Stimulated activated naive CD4-positive, alpha-beta T cell treated with Interleukin-2 at 50 U/mL for 16 hours (primary cell): ENCODE measurements around the gene CCNA2.
A peak's percentile ranks its signal among the peaks of the same experiment; 100 is the strongest.

ENCODE experiments used
- DNase-seq: peaks from one replicate; lab custom pipeline; 2025; lab: John Stamatoyannopoulos, UW

Gene CCNA2

GRCh38 chr4:121801715-121802075, 22.0 kb downstream of the CCNA2 start:
- DNase-seq = no peak

DNA sequence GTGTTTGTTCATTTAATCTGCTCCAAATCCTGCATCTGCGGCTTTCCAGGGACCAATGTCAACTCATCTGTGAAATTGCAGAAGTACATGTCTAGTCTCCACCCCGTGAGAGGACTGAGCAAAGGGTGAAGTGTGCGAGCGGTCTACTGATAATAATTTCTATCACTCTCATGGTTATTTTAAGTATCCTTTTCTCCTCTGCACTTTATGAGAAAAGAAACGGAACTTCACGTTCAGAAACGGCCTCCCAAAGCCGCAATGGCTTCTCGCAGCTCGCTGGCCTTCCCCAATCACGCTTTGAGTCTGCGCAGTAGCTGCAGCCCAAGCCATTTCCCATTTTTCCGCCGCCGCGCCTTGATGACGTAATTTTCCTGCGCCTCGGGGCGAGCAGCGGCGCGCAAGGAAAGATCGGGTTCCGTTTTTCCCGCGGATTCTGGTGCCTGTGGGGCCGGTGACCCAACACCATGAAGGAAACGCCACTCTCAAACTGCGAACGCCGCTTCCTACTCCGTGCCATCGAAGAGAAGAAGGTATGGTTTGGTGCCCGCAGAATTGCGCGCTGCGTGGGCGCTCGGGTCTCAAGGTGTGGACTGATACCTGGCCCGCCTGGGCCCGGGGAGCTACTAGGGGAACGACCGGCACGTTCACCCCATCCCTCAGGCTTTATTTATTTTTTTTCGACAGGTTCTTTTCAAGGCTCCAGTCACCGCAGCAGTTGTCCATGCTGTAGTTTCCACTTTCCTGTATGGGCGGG, 22.5 kb downstream of the CCNA2 start, which contains the start of gene EXOSC9:
Gene EXOSC9 (plus strand): TSS at position 363 of the 754 bp plus-strand sequence. CDS start 102 bp downstream, at position 465.
- DNase-seq = peak; percentile 92

DNA sequence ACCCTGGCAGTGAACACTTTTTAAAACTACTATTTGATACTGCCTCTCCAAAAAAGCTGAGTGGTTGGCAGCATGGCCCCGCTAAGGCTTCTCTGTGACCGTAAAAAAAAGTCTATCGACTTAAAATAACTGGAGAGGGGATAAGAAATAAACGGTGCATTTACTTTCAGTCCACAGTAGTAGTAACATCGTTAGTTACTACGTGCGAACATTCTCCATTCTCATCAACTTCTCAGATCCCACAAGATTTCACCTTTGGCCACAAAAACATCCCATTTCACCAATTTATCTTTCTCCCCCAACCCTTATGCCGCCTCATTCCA, 23.1 kb downstream of the CCNA2 start:
- DNase-seq = no peak

- DNase-seq = no peak
Measured at GRCh38 chr4:121799867-121800501, 23.7 kb downstream of the CCNA2 start.

DNA sequence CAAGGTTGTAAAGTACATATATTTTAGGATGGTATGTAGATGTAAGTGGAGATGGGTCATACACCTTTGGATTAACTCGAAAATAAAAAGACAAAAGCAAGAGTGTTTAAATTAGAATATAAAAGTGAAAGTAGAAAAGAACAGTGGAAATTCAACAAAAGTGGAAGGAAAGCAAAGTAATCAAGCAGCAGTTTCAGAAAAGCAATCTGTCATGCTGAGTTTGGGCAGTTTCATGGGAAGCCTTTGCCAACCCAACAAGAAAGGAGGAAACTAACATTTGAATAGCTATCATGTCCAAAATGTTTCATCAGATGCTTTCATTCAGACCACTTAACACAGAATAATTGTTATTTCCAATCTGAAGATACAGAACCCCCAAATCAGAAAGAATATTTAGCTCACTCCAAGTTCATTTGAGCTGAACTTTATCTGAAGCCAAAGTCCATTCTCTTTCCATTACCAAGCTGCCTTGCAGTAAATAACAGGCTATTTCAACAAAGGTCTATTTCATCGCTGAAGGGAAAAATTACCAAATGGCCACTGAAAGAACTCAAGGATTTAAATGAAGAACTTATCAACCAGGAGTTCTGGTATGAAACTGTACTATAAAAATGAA, 24.4 kb downstream of the CCNA2 start:
- DNase-seq = no peak

DNA sequence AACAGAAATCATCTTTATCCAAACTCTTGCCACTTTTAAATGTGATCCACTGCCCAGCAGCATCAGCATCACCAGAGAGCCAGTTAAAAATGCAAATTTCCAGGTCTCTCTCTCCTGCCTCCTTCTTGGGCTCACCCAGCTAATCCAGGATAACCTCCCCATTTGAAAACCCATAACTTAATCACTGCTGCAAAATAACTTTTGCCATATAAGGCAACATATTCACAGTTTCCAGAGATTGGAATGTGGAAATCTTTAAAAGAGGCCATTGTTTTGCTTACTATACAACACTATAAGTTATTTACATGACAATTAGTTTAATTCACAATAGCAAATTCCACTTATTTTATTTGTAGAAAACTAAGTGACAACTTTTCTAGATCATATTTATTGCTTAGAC, 27.4 kb downstream of the CCNA2 start:
- no peak for DNase-seq

GRCh38 chr4:121794505-121795188, 29.0 kb downstream of the CCNA2 start:
- no peak for DNase-seq

DNA sequence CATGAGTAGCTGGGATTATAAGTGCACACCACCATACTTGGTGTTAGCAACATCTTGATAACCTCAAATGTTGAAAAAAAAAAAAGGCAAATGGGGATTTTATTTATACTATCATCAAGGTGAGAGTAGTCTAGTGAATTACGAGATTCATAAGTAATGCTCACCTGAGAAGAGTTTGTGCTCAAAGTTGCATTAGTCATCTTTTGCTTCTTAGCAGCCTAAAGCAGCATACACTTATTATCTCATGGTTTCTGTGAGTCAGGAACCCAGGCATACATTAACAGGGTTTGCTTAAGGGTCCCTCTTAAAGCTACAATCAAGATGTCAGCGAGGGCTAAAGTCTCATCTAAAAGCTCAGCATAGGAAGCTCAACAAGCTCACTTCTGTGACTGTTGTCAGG, 30.7 kb downstream of the CCNA2 start:
- DNase-seq = no peak

DNA sequence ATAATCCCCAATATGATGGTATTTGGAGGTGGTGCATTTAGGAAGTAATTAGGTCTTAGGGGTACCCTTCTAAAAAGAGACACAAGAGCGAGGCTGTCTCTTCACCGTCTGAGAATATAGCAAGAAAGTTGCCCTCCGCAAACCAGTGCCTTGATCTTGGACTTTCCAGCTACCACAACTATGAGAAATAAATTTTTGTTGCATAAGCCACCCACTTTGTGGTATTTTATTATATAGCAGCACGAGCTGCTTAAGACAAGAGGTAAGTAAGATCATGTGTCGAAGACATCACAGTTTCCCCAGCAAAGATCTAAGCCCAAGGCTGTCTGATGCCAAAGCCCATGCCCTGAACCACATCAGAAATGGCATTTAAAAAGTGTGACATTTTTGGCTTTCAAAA, 32.2 kb downstream of the CCNA2 start:
- no peak for DNase-seq

DNA sequence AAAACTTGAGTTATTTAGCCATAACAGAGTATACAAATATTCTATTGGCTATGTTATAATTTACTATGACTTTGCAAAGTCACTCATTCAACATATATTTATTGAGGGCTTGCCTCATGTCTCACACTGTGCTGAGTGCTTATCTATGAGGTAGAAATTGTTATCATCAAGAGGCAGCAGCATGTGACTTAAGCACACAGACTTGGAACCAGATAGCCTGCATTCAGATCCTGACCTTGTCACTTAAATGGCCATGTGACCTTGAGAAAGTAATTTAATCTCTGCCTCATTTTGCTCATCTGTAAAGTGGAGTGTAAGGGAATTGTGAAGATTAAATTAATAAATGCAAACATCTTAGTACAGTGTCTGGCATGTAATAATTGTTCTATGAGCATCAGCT, 32.7 kb downstream of the CCNA2 start:
- DNase-seq = no peak

GRCh38 chr4:121789960-121790829, 33.5 kb downstream of the CCNA2 start:
- DNase-seq = no peak

- no peak for DNase-seq
Measured at GRCh38 chr4:121789455-121789854, 34.2 kb downstream of the CCNA2 start.

GRCh38 chr4:121788896-121789295, 34.8 kb downstream of the CCNA2 start:
- no peak for DNase-seq

GRCh38 chr4:121786221-121786620, 37.5 kb downstream of the CCNA2 start:
- no peak for DNase-seq

DNA sequence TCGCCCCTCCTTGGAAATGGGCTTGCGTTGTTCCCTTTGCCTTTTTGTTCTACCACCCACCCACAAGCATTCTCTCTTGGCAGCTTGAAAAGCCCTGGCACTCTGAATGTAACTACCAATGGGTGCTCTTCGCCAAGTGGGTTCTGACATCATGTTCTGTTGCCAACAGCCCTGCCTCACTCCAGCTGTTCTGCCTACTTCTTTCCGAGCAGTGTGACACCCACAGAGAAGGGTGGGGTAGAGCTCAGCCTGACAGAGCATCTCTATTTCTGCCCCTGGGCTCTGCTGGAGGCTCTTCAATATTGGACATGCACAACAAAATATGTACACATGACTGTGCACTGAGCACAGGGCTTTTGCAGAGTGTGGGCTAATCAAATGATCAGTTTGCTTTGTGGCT, 38.2 kb downstream of the CCNA2 start:
- DNase-seq = no peak

DNA sequence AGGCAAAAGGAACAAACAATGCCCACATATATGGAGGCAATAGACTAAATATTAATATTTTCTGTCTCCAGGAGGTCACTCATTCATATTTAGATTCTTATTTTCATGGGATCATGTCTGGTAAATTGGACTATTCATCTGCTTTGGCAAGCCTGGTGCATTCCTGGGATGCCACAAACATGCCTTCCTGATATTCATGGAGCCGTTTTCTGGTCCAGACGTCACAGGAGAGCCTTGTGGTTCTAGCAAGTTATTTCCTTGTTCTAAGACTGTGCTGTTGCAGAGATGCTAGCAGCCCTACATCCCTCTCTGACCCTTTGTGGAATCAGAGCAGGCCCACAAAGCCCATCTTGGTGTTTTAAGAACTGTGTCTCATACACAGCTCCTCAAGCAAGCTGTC, 38.7 kb downstream of the CCNA2 start:
- DNase-seq = no peak

GRCh38 chr4:121784401-121784800, 39.3 kb downstream of the CCNA2 start:
- no peak for DNase-seq

DNA sequence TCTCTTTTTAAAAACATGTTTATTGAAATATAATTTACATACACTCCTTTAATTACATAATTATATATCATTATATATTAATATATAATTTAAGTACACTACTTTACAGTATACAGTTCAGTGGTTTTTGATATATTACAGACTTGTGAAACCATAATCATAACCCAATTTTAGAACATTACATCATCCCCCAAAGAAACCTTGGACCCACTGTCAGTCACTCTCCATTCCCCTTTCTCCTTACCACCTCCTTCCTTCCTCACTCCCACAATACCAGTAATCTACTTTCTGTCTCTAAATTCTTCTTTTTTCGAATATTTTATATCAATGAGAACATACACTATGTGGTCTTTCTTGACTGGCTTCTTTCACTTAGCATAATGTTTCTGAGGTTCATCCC, 40.5 kb downstream of the CCNA2 start:
- no peak for DNase-seq

DNA sequence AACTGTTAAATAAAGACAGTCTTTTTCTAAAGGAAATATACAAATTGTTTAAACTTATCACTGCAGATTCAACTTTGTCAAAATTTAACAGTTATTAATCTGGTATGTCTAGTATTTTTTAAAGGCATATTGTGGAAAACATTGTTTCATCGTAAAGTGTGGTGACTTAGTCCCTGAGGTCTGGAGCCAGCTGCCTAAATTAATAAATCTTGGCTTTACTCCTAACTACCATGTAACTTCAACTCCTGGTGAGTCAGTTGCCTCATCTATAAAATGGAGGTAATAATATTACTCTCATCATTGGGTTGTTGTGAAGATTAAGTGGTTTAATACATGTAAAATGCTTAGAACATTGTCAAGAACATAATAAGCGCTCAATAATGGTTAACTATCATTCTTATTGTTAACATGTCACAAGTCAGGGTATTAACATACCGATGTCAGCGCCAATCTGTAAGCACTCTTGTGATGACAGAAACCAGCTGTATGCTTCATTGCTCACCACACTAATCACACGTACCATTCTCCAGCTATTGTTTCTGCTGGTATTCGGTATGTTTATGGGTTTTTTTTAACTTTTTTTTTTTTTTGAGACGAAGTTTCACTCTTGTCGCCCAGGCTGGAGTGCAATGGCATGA, 44.6 kb downstream of the CCNA2 start:
- no peak for DNase-seq

- DNase-seq = no peak
Measured at GRCh38 chr4:121777625-121778024, 46.1 kb downstream of the CCNA2 start.

GRCh38 chr4:121776610-121777401, 46.9 kb downstream of the CCNA2 start:
- no peak for DNase-seq
